ENCODE measurements around the gene SPOCK1. TPM values are rescaled to one million over a fixed set of nuclear protein-coding genes. Genes with fewer than 3 reads are reported as not detected.
A peak's percentile ranks its signal among the peaks of the same experiment; 100 is the strongest.

Gene SPOCK1
- total RNA-seq, 1 donor from 2014 or later = 900 TPM

GRCh38 chr5:137403869-137404268 is 95.3 kb downstream of the SPOCK1 start:
- H3K27ac Mint-ChIP-seq (ENCODE audit: unreplicated experiment) = no peak overlapping the region
- H3K27me3 Mint-ChIP-seq (ENCODE audit: unreplicated experiment) = no peaks in the 10 kb centered on the region
- no peaks in the 10 kb centered on the region for H3K36me3 Mint-ChIP-seq (ENCODE audit: unreplicated experiment)
- peaks cover 14% of the 10 kb centered on the region for H3K4me1 Mint-ChIP-seq (ENCODE audit: unreplicated experiment)
- H3K4me3 Mint-ChIP-seq (ENCODE audit: unreplicated experiment) = no peak overlapping the region
- TF ChIP-seq CTCF (IDR thresholded peaks at IDR 0.05) = no peak
- no peaks in the 10 kb centered on the region for H3K9me3 Mint-ChIP-seq (ENCODE audit: unreplicated experiment)
- DNase-seq (ENCODE audit: extremely low spot score, unreplicated experiment) = no peak

- Mint-ChIP-seq H3K9me3 (ENCODE audit: unreplicated experiment) (no peaks in the 10 kb centered on the region), H3K4me1 (ENCODE audit: unreplicated experiment) (peaks cover 15% of the 10 kb centered on the region), H3K4me3 (ENCODE audit: unreplicated experiment) (no peak overlapping the region), H3K36me3 (ENCODE audit: unreplicated experiment) (peaks cover 2% of the 10 kb centered on the region), H3K27ac (ENCODE audit: unreplicated experiment) (no peak overlapping the region), H3K27me3 (ENCODE audit: unreplicated experiment) (no peaks in the 10 kb centered on the region)
- no peak for TF ChIP-seq CTCF (IDR thresholded peaks at IDR 0.05)
- no peak for DNase-seq (ENCODE audit: extremely low spot score, unreplicated experiment)
Observed at GRCh38 chr5:137402436-137403187, 96.5 kb downstream of the SPOCK1 start.

- no peaks in the 10 kb centered on the region for H3K27me3 Mint-ChIP-seq (ENCODE audit: unreplicated experiment)
- no peak overlapping the region for H3K27ac Mint-ChIP-seq (ENCODE audit: unreplicated experiment)
- no peak overlapping the region for H3K4me3 Mint-ChIP-seq (ENCODE audit: unreplicated experiment)
- H3K4me1 Mint-ChIP-seq (ENCODE audit: unreplicated experiment) = peaks cover 16% of the 10 kb centered on the region
- H3K9me3 Mint-ChIP-seq (ENCODE audit: unreplicated experiment) = no peaks in the 10 kb centered on the region
- H3K36me3 Mint-ChIP-seq (ENCODE audit: unreplicated experiment) = peaks cover 2% of the 10 kb centered on the region
- DNase-seq (ENCODE audit: extremely low spot score, unreplicated experiment) = no peak
- TF ChIP-seq CTCF (IDR thresholded peaks at IDR 0.05) = no peak
Observed at GRCh38 chr5:137401946-137402345, 97.2 kb downstream of the SPOCK1 start.

GRCh38 chr5:137400571-137400970 is 98.6 kb downstream of the SPOCK1 start:
- Mint-ChIP-seq H3K4me1 (ENCODE audit: unreplicated experiment) (peaks cover 14% of the 10 kb centered on the region), H3K4me3 (ENCODE audit: unreplicated experiment) (no peak overlapping the region), H3K9me3 (ENCODE audit: unreplicated experiment) (no peaks in the 10 kb centered on the region), H3K27me3 (ENCODE audit: unreplicated experiment) (no peaks in the 10 kb centered on the region), H3K27ac (ENCODE audit: unreplicated experiment) (no peak overlapping the region), H3K36me3 (ENCODE audit: unreplicated experiment) (peaks cover 2% of the 10 kb centered on the region)
- peak; percentile 19 for DNase-seq (ENCODE audit: extremely low spot score, unreplicated experiment)
- TF ChIP-seq CTCF (IDR thresholded peaks at IDR 0.05) = no peak

- no peaks in the 10 kb centered on the region for H3K9me3 Mint-ChIP-seq (ENCODE audit: unreplicated experiment)
- no peak overlapping the region for H3K4me3 Mint-ChIP-seq (ENCODE audit: unreplicated experiment)
- H3K36me3 Mint-ChIP-seq (ENCODE audit: unreplicated experiment) = peaks cover 2% of the 10 kb centered on the region
- H3K4me1 Mint-ChIP-seq (ENCODE audit: unreplicated experiment) = peaks cover 18% of the 10 kb centered on the region
- TF ChIP-seq CTCF (IDR thresholded peaks at IDR 0.05) = no peak
- no peaks in the 10 kb centered on the region for H3K27me3 Mint-ChIP-seq (ENCODE audit: unreplicated experiment)
- no peak overlapping the region for H3K27ac Mint-ChIP-seq (ENCODE audit: unreplicated experiment)
- DNase-seq (ENCODE audit: extremely low spot score, unreplicated experiment) = no peak
Observed at GRCh38 chr5:137399911-137400310, 99.2 kb downstream of the SPOCK1 start.

All from osteocyte (in vitro differentiated cells).